Osteocyte (in vitro differentiated cells): ENCODE results near the gene GATD1. TPM values are rescaled to one million over a fixed set of nuclear protein-coding genes. Genes with fewer than 3 reads are reported as not detected.

ENCODE experiments used
- DNase-seq: peaks from one replicate; pipeline ENCODE4 v3.0.0; 2021; ENCODE audit warnings: mixed read lengths; ENCODE audit not compliant: unreplicated experiment; ENCODE audit errors: extremely low spot score
- H3K27ac Mint-ChIP-seq: one replicate; pipeline ENCODE4 v1.8.0; 2021; ENCODE audit warnings: mild to moderate bottlenecking, mixed read lengths; ENCODE audit not compliant: unreplicated experiment
- H3K27me3 Mint-ChIP-seq: one replicate; pipeline ENCODE4 v1.8.0; 2021; ENCODE audit warnings: mixed read lengths; ENCODE audit not compliant: unreplicated experiment
- H3K36me3 Mint-ChIP-seq: one replicate; pipeline ENCODE4 v1.8.0; 2021; ENCODE audit warnings: mixed read lengths; ENCODE audit not compliant: unreplicated experiment
- H3K4me1 Mint-ChIP-seq: one replicate; pipeline ENCODE4 v1.8.0; 2021; ENCODE audit warnings: mixed read lengths; ENCODE audit not compliant: unreplicated experiment
- H3K4me3 Mint-ChIP-seq: one replicate; pipeline ENCODE4 v1.8.0; 2021; ENCODE audit warnings: mild to moderate bottlenecking, moderate library complexity, mixed read lengths; ENCODE audit not compliant: unreplicated experiment
- H3K9me3 Mint-ChIP-seq: one replicate; pipeline ENCODE4 v1.8.0; 2021; ENCODE audit warnings: mixed read lengths; ENCODE audit not compliant: unreplicated experiment
- total RNA-seq: library from RNA; stranded (reverse); gene quantifications from 2 replicates; pipeline ENCODE4 v1.2.1, GENCODE V29; 2021
- TF ChIP-seq, protein P1 (sequence below): fragments of 200-600 bp; sonication (generic); IDR thresholded peaks from 2 replicates; pipeline ENCODE4 v1.5.0; 2021; ENCODE audit warnings: antibody characterized with exemption, mild to moderate bottlenecking, moderate library complexity

The GATD1 gene
- total RNA-seq, 1 donor from 2014 or later, result 79.1 TPM

DNA sequence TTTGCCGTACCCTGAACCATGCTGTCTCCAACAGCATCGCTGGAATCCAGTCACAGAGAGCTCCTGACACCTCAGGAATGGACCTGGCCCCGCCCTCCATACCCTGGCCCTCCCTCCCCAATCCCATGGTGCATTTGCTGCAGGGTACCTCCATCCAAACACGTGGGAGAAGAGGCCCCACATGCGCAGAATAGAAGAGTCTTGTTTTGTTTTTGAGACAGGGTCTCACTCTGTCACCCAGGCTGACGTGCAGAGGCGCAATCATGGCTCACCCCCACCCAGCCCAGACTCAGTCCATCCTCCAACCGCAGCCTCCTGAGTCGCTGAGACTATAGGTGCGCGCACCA is 39.1 kb upstream of the GATD1 start:
- H3K4me1 Mint-ChIP-seq, result peaks cover 21% of the 10 kb centered on the region
- H3K9me3 Mint-ChIP-seq, result no peaks in the 10 kb centered on the region
- H3K4me3 Mint-ChIP-seq, result no peak overlapping the region
- TF ChIP-seq, protein P1, sequence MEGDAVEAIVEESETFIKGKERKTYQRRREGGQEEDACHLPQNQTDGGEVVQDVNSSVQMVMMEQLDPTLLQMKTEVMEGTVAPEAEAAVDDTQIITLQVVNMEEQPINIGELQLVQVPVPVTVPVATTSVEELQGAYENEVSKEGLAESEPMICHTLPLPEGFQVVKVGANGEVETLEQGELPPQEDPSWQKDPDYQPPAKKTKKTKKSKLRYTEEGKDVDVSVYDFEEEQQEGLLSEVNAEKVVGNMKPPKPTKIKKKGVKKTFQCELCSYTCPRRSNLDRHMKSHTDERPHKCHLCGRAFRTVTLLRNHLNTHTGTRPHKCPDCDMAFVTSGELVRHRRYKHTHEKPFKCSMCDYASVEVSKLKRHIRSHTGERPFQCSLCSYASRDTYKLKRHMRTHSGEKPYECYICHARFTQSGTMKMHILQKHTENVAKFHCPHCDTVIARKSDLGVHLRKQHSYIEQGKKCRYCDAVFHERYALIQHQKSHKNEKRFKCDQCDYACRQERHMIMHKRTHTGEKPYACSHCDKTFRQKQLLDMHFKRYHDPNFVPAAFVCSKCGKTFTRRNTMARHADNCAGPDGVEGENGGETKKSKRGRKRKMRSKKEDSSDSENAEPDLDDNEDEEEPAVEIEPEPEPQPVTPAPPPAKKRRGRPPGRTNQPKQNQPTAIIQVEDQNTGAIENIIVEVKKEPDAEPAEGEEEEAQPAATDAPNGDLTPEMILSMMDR, result no peak
- H3K36me3 Mint-ChIP-seq, result peaks cover 7% of the 10 kb centered on the region
- no peak for DNase-seq
- no peaks in the 10 kb centered on the region for H3K27me3 Mint-ChIP-seq
- H3K27ac Mint-ChIP-seq, result no peak overlapping the region

DNA sequence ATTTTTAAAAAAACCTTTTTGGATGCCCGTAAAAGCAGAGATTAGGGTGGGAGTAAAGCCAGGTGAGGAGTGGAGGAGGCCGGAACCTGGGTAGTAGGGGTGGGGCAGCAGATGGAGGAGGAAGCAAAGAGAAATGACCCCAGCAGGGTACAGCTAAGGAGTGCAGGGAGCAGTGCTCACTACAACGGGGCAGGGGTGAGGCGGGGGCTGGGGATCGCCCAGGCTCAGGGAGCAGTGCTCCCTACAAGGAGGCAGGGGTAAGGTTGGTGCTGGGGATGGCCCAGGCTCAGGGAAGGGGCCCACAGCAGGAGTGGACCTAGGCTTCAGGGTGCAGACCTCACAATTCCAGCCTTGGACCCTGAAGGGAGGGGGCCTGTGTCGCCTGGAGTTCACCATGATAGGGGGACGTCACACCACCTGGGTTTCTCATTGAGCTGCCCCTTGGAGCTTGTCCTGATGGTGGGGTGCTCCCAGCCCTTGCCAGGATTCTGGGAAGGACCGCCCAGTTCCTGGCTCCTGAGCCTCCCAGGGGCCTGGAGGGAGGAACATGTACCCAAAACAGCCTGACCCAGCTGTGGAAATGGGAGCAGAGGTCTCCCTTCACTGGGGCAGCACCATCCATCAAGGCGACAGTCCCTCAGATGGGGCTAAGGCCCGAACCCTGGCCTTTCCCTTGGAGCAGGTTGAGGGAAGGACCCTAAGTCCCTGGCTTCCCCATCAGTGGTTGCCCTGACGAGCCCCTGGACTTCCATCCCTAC is 38.6 kb upstream of the GATD1 start:
- Mint-ChIP-seq H3K9me3 (no peaks in the 10 kb centered on the region), H3K27ac (no peak overlapping the region), H3K4me1 (peaks cover 21% of the 10 kb centered on the region), H3K27me3 (no peaks in the 10 kb centered on the region), H3K4me3 (no peak overlapping the region), H3K36me3 (peaks cover 10% of the 10 kb centered on the region)
- TF ChIP-seq, protein P1, result no peak
- no peak for DNase-seq

DNA sequence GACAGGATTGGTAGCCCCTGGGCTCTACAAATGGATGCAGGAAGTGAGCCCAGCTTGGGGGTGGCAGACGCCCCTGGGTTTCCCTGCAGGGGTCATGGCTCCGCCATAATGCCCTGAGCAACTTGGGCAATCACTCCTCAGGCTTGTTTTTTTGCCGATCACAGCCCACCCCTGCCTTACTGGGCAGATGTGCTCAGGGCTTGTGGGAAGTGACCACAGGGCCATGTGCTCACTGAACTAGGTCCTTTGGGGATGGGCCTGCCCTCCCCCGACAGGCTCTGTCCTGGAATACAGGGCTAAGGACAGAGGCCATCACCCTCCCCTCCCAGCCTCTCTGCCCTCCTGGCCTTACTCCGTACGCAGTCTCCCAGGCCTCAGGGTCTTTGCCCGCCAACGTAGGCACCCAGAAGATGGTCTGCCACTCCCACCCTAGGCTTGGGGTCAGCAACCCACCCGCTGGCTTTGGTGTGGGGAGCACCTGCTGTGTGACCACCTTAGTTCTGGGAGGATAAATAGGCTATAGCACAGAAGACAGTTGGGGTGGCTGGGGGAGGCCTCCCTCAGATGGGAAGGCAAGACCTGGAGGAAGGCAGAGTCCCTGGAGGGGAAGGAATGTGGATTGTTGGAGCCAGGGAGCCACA is 36.3 kb upstream of the GATD1 start:
- H3K9me3 Mint-ChIP-seq, result no peaks in the 10 kb centered on the region
- peaks cover 11% of the 10 kb centered on the region for H3K36me3 Mint-ChIP-seq
- peaks cover 24% of the 10 kb centered on the region for H3K4me1 Mint-ChIP-seq
- TF ChIP-seq, protein P1, result no peak
- H3K4me3 Mint-ChIP-seq, result no peak overlapping the region
- no peak for DNase-seq
- no peaks in the 10 kb centered on the region for H3K27me3 Mint-ChIP-seq
- H3K27ac Mint-ChIP-seq, result no peak overlapping the region

DNA sequence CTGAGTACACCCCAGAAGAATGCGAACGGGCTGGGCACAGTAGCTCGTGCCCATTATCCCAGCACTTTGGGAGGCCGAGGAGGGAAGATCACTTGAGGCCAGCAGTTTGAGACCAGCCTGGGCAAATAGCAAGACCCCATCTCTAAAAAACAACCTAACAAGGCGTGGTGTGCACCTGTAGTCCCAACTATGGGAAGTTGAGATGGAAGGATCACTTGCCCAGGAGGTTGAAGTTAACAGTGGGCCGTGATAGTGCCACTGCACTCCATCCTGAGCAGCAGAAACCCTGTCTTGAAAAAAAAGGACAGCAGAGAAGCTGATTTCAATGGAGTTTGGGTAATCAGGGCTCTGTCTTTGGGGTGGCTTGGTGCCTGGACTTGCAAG is 35.8 kb upstream of the GATD1 start:
- TF ChIP-seq, protein P1, result no peak
- H3K9me3 Mint-ChIP-seq, result no peaks in the 10 kb centered on the region
- H3K27ac Mint-ChIP-seq, result no peak overlapping the region
- H3K4me3 Mint-ChIP-seq, result no peak overlapping the region
- DNase-seq, result no peak
- peaks cover 26% of the 10 kb centered on the region for H3K4me1 Mint-ChIP-seq
- no peaks in the 10 kb centered on the region for H3K27me3 Mint-ChIP-seq
- peaks cover 11% of the 10 kb centered on the region for H3K36me3 Mint-ChIP-seq

DNA sequence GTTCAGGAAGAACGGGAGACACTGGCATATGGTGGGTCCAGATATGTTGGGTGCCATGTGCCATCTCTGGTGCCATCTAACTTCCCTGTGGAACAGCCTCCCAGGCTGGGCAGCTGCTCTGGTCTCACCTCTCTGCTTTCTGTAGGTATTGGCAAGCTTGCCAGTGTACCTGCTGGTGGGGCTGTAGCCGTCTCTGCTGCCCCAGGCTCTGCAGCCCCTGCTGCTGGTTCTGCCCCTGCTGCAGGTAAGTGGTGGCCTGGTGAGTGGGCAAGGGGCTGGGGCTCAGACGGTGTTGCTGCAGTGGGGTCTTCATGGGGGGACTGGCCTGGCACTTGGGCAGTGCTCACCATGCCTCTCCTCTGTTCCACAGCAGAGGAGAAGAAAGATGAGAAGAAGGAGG is 35.1 kb upstream of the GATD1 start:
- Mint-ChIP-seq H3K36me3 (peaks cover 11% of the 10 kb centered on the region), H3K4me3 (peak overlapping the region; percentile 45), H3K4me1 (peaks cover 30% of the 10 kb centered on the region), H3K27ac (no peak overlapping the region), H3K27me3 (no peaks in the 10 kb centered on the region), H3K9me3 (no peaks in the 10 kb centered on the region)
- TF ChIP-seq, protein P1, result no peak
- DNase-seq, result no peak
